ENCODE results near the gene CERKL.

The CERKL gene

GRCh38 chr2:181586569-181587081, 70.3 kb downstream of the CERKL start:
- Histone ChIP-seq H3K4me3 (ENCODE audit: low read length, poor library complexity, severe bottlenecking) (peak overlapping the region; percentile 39), H3K36me3 (ENCODE audit: insufficient read depth, low read length) (no peaks in the 10 kb centered on the region), H3K27me3 (ENCODE audit: insufficient read depth, low read length, poor library complexity, severe bottlenecking) (no peaks in the 10 kb centered on the region), H3K9me2 (replicated peaks; ENCODE audit: low read depth, low read length) (no peaks in the 10 kb centered on the region), H3K79me2 (ENCODE audit: insufficient read depth, low read length) (no peaks in the 10 kb centered on the region), H3K9me3 (ENCODE audit: insufficient read depth, low read depth, low read length) (no peaks in the 10 kb centered on the region), H3F3A (ENCODE audit: low read depth) (no peaks in the 10 kb centered on the region), H2AFZ (ENCODE audit: low read length) (no peak overlapping the region), H4K20me1 (ENCODE audit: insufficient read depth, low read length, poor library complexity, severe bottlenecking) (no peaks in the 10 kb centered on the region), H3K4me2 (ENCODE audit: low read depth, low read length, poor library complexity, severe bottlenecking) (peak overlapping the region; percentile 58), H3K9ac (ENCODE audit: low read depth, low read length, poor library complexity, severe bottlenecking) (no peak overlapping the region), H3K4me1 (ENCODE audit: insufficient read depth, low read length, poor library complexity, severe bottlenecking) (peaks cover 24% of the 10 kb centered on the region)
- TF ChIP-seq EZH2phosphoT487 (IDR thresholded peaks at IDR 0.05; ENCODE audit: borderline replicate concordance): no peak

- Histone ChIP-seq H3K9me3 (ENCODE audit: insufficient read depth, low read depth, low read length) (no peaks in the 10 kb centered on the region), H3K9ac (ENCODE audit: low read depth, low read length, poor library complexity, severe bottlenecking) (no peak overlapping the region), H4K20me1 (ENCODE audit: insufficient read depth, low read length, poor library complexity, severe bottlenecking) (no peaks in the 10 kb centered on the region), H3K27me3 (ENCODE audit: insufficient read depth, low read length, poor library complexity, severe bottlenecking) (no peaks in the 10 kb centered on the region), H3K79me2 (ENCODE audit: insufficient read depth, low read length) (no peaks in the 10 kb centered on the region), H2AFZ (ENCODE audit: low read length) (no peak overlapping the region), H3K4me3 (ENCODE audit: low read length, poor library complexity, severe bottlenecking) (no peak overlapping the region), H3K9me2 (replicated peaks; ENCODE audit: low read depth, low read length) (no peaks in the 10 kb centered on the region), H3K4me2 (ENCODE audit: low read depth, low read length, poor library complexity, severe bottlenecking) (peak overlapping the region; percentile 58), H3K4me1 (ENCODE audit: insufficient read depth, low read length, poor library complexity, severe bottlenecking) (peaks cover 24% of the 10 kb centered on the region), H3K36me3 (ENCODE audit: insufficient read depth, low read length) (no peaks in the 10 kb centered on the region), H3F3A (ENCODE audit: low read depth) (no peaks in the 10 kb centered on the region)
- TF ChIP-seq CTCF (conservative IDR thresholded peaks at IDR 0.05; ENCODE audit: low read length) (no peak), EZH2phosphoT487 (IDR thresholded peaks at IDR 0.05; ENCODE audit: borderline replicate concordance) (no peak)
Observed at GRCh38 chr2:181585732-181586131, 71.2 kb downstream of the CERKL start.

- no peak overlapping the region for H3K4me2 ChIP-seq (ENCODE audit: low read depth, low read length, poor library complexity, severe bottlenecking)
- no peaks in the 10 kb centered on the region for H3K79me2 ChIP-seq (ENCODE audit: insufficient read depth, low read length)
- peaks cover 10% of the 10 kb centered on the region for H3K4me1 ChIP-seq (ENCODE audit: insufficient read depth, low read length, poor library complexity, severe bottlenecking)
- no peaks in the 10 kb centered on the region for H3K9me3 ChIP-seq (ENCODE audit: insufficient read depth, low read depth, low read length)
- no peaks in the 10 kb centered on the region for H3K36me3 ChIP-seq (ENCODE audit: insufficient read depth, low read length)
- no peaks in the 10 kb centered on the region for H3F3A ChIP-seq (ENCODE audit: low read depth)
- TF ChIP-seq EZH2phosphoT487 (IDR thresholded peaks at IDR 0.05; ENCODE audit: borderline replicate concordance) (no peak), CTCF (conservative IDR thresholded peaks at IDR 0.05; ENCODE audit: low read length) (peak; percentile 51)
- no peak overlapping the region for H2AFZ ChIP-seq (ENCODE audit: low read length)
- H3K4me3 ChIP-seq (ENCODE audit: low read length, poor library complexity, severe bottlenecking): no peak overlapping the region
- H3K27me3 ChIP-seq (ENCODE audit: insufficient read depth, low read length, poor library complexity, severe bottlenecking): no peaks in the 10 kb centered on the region
- H3K9ac ChIP-seq (ENCODE audit: low read depth, low read length, poor library complexity, severe bottlenecking): no peak overlapping the region
- no peaks in the 10 kb centered on the region for H4K20me1 ChIP-seq (ENCODE audit: insufficient read depth, low read length, poor library complexity, severe bottlenecking)
- H3K9me2 ChIP-seq (replicated peaks; ENCODE audit: low read depth, low read length): no peaks in the 10 kb centered on the region
Observed at GRCh38 chr2:181581534-181581933, 75.4 kb downstream of the CERKL start.

GRCh38 chr2:181578829-181579228, 78.1 kb downstream of the CERKL start:
- Histone ChIP-seq H3K9ac (ENCODE audit: low read depth, low read length, poor library complexity, severe bottlenecking) (no peak overlapping the region), H3K4me3 (ENCODE audit: low read length, poor library complexity, severe bottlenecking) (no peak overlapping the region), H3F3A (ENCODE audit: low read depth) (no peaks in the 10 kb centered on the region), H3K79me2 (ENCODE audit: insufficient read depth, low read length) (no peaks in the 10 kb centered on the region), H3K9me3 (ENCODE audit: insufficient read depth, low read depth, low read length) (no peaks in the 10 kb centered on the region), H3K27me3 (ENCODE audit: insufficient read depth, low read length, poor library complexity, severe bottlenecking) (no peaks in the 10 kb centered on the region), H3K36me3 (ENCODE audit: insufficient read depth, low read length) (no peaks in the 10 kb centered on the region), H3K4me2 (ENCODE audit: low read depth, low read length, poor library complexity, severe bottlenecking) (no peak overlapping the region), H3K9me2 (replicated peaks; ENCODE audit: low read depth, low read length) (no peaks in the 10 kb centered on the region), H4K20me1 (ENCODE audit: insufficient read depth, low read length, poor library complexity, severe bottlenecking) (no peaks in the 10 kb centered on the region), H3K4me1 (ENCODE audit: insufficient read depth, low read length, poor library complexity, severe bottlenecking) (peaks cover 8% of the 10 kb centered on the region), H2AFZ (ENCODE audit: low read length) (no peak overlapping the region)
- TF ChIP-seq CTCF (conservative IDR thresholded peaks at IDR 0.05; ENCODE audit: low read length): no peak
- TF ChIP-seq EZH2phosphoT487 (IDR thresholded peaks at IDR 0.05; ENCODE audit: borderline replicate concordance): no peak

All from Loucy (cell line).